ENCODE measurements around the gene CARD18.

The CARD18 gene

GRCh38 chr11:105158436-105158835, 18.9 kb upstream of the CARD18 start:
- no CpG with 5 or more reads among the region's 1 CpG for WGBS (ENCODE audit: insufficient coverage, insufficient read length)
- no peaks in the 10 kb centered on the region for H3K27me3 ChIP-seq (ENCODE audit: control insufficient read depth, insufficient read depth, low read length)
- H3K27ac ChIP-seq (ENCODE audit: low read length) = no peak overlapping the region
- H3K36me3 ChIP-seq (ENCODE audit: control insufficient read depth, insufficient read depth, low read length) = no peaks in the 10 kb centered on the region
- no peaks in the 10 kb centered on the region for H3K4me1 ChIP-seq (ENCODE audit: control insufficient read depth, insufficient read depth, low read length)
- no peaks in the 10 kb centered on the region for H3K9me3 ChIP-seq (ENCODE audit: control insufficient read depth, insufficient read depth, low read length)
- DNase-seq (ENCODE audit: low read depth, low spot score) = no peak
- H3K4me3 ChIP-seq (ENCODE audit: low read length) = no peak overlapping the region

- H3K4me1 ChIP-seq (ENCODE audit: control insufficient read depth, insufficient read depth, low read length) = no peaks in the 10 kb centered on the region; the same call in 1 of the 2 replicates
- no peaks in the 10 kb centered on the region for H3K9me3 ChIP-seq (ENCODE audit: control insufficient read depth, insufficient read depth, low read length)
- H3K27me3 ChIP-seq (ENCODE audit: control insufficient read depth, insufficient read depth, low read length) = no peaks in the 10 kb centered on the region
- H3K4me3 ChIP-seq (ENCODE audit: low read length) = no peak overlapping the region
- H3K27ac ChIP-seq (ENCODE audit: low read length) = no peak overlapping the region
- no peak for DNase-seq (ENCODE audit: low read depth, low spot score)
- WGBS (ENCODE audit: insufficient coverage, insufficient read length) = no CpG with 5 or more reads among the region's 4 CpGs
- no peaks in the 10 kb centered on the region for H3K36me3 ChIP-seq (ENCODE audit: control insufficient read depth, insufficient read depth, low read length)
These were observed 17.2 kb upstream of the CARD18 start for GRCh38 chr11:105156720-105157119.

DNA sequence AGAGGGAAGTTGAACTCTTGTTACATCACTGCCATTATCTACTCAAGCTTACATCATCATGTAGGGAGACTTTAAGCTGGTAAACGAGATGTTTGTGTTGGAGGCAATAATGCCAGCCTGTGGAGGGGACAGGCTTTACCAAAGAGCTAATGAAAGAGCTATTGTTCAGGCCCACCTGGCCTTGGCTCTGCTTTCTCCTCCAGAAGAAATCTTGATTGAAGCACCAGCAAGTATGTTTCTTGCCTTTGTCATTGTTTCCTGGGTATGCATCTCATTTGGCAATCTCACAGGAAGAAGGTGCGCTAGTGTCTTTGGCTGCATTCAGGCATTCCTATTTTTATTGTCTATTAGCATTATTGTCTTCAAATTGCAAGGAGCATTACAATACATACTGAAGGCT, 16.7 kb upstream of the CARD18 start:
- no peaks in the 10 kb centered on the region for H3K36me3 ChIP-seq (ENCODE audit: control insufficient read depth, insufficient read depth, low read length)
- no peaks in the 10 kb centered on the region for H3K9me3 ChIP-seq (ENCODE audit: control insufficient read depth, insufficient read depth, low read length)
- no CpG with 5 or more reads among the region's 2 CpGs for WGBS (ENCODE audit: insufficient coverage, insufficient read length)
- no peak overlapping the region for H3K27ac ChIP-seq (ENCODE audit: low read length)
- no peaks in the 10 kb centered on the region for H3K27me3 ChIP-seq (ENCODE audit: control insufficient read depth, insufficient read depth, low read length)
- no peaks in the 10 kb centered on the region; the same call in 1 of the 2 replicates for H3K4me1 ChIP-seq (ENCODE audit: control insufficient read depth, insufficient read depth, low read length)
- no peak overlapping the region for H3K4me3 ChIP-seq (ENCODE audit: low read length)
- no peak for DNase-seq (ENCODE audit: low read depth, low spot score)

DNA sequence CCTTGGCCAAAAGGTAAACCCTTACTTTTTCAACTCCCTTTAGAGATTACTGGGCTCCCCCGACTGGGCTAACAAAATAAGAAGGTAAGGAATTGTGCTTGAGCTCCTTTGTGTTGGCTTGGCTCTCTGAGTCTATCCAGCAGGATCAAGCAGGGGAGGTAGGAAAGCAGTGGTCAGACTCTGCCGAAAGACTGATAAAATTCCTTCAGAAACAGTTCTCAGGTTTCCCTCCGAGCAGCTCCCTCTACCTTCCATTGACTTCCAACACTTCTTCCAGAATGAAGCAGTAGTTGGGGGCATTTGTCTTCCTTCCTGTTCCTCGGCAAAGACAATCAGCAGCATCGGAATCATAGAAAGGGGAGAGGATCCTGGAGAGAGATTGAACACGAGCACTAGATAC, 16.1 kb upstream of the CARD18 start:
- WGBS (ENCODE audit: insufficient coverage, insufficient read length) = no CpG with 5 or more reads among the region's 6 CpGs
- H3K9me3 ChIP-seq (ENCODE audit: control insufficient read depth, insufficient read depth, low read length) = no peaks in the 10 kb centered on the region
- H3K36me3 ChIP-seq (ENCODE audit: control insufficient read depth, insufficient read depth, low read length) = no peaks in the 10 kb centered on the region
- no peak for DNase-seq (ENCODE audit: low read depth, low spot score)
- H3K4me3 ChIP-seq (ENCODE audit: low read length) = no peak overlapping the region
- H3K27me3 ChIP-seq (ENCODE audit: control insufficient read depth, insufficient read depth, low read length) = no peaks in the 10 kb centered on the region
- no peak overlapping the region for H3K27ac ChIP-seq (ENCODE audit: low read length)
- no peaks in the 10 kb centered on the region; the same call in 1 of the 2 replicates for H3K4me1 ChIP-seq (ENCODE audit: control insufficient read depth, insufficient read depth, low read length)

GRCh38 chr11:105153392-105153791, 13.8 kb upstream of the CARD18 start:
- Histone ChIP-seq H3K4me1 (ENCODE audit: control insufficient read depth, insufficient read depth, low read length) (no peaks in the 10 kb centered on the region; the same call in 1 of the 2 replicates), H3K27ac (ENCODE audit: low read length) (no peak overlapping the region), H3K27me3 (ENCODE audit: control insufficient read depth, insufficient read depth, low read length) (no peaks in the 10 kb centered on the region), H3K4me3 (ENCODE audit: low read length) (no peak overlapping the region), H3K9me3 (ENCODE audit: control insufficient read depth, insufficient read depth, low read length) (no peaks in the 10 kb centered on the region), H3K36me3 (ENCODE audit: control insufficient read depth, insufficient read depth, low read length) (no peaks in the 10 kb centered on the region)
- no peak for DNase-seq (ENCODE audit: low read depth, low spot score)
- no CpG with 5 or more reads among the region's 11 CpGs for WGBS (ENCODE audit: insufficient coverage, insufficient read length)

- Histone ChIP-seq H3K27ac (ENCODE audit: low read length) (no peak overlapping the region), H3K4me3 (ENCODE audit: low read length) (no peak overlapping the region), H3K27me3 (ENCODE audit: control insufficient read depth, insufficient read depth, low read length) (no peaks in the 10 kb centered on the region), H3K4me1 (ENCODE audit: control insufficient read depth, insufficient read depth, low read length) (no peaks in the 10 kb centered on the region; the same call in 1 of the 2 replicates), H3K9me3 (ENCODE audit: control insufficient read depth, insufficient read depth, low read length) (no peaks in the 10 kb centered on the region), H3K36me3 (ENCODE audit: control insufficient read depth, insufficient read depth, low read length) (no peaks in the 10 kb centered on the region)
- no CpG with 5 or more reads among the region's 5 CpGs for WGBS (ENCODE audit: insufficient coverage, insufficient read length)
- DNase-seq (ENCODE audit: low read depth, low spot score) = no peak
These were observed 13.0 kb upstream of the CARD18 start for GRCh38 chr11:105152560-105152959.

DNA sequence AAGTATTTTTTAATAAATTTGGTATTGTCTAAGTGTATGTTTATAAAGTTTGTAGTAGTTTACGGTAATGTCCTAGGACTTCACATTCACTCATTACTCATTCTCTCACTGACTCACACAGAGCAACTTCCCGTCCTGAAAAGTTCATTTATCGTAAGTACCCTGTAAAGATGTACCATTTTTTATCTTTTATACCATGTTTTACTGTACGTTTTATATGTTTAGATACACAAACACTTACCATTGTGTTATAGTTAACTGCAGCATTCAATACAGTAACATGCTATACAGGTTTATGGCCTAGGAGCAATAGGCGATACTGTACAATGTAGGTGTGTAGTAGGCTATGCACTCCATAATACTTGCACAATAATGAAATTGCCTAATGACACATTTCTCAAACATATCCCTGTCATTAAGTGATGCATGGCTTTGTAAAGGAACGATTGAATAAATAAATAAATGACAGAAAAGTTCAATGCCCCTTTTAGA, 12.5 kb upstream of the CARD18 start:
- Histone ChIP-seq H3K4me3 (ENCODE audit: low read length) (no peak overlapping the region), H3K36me3 (ENCODE audit: control insufficient read depth, insufficient read depth, low read length) (no peaks in the 10 kb centered on the region), H3K4me1 (ENCODE audit: control insufficient read depth, insufficient read depth, low read length) (no peaks in the 10 kb centered on the region; the same call in 1 of the 2 replicates), H3K9me3 (ENCODE audit: control insufficient read depth, insufficient read depth, low read length) (no peaks in the 10 kb centered on the region), H3K27ac (ENCODE audit: low read length) (no peak overlapping the region), H3K27me3 (ENCODE audit: control insufficient read depth, insufficient read depth, low read length) (no peaks in the 10 kb centered on the region)
- WGBS (ENCODE audit: insufficient coverage, insufficient read length) = no CpG with 5 or more reads among the region's 6 CpGs
- no peak for DNase-seq (ENCODE audit: low read depth, low spot score)

- no peaks in the 10 kb centered on the region for H3K27me3 ChIP-seq (ENCODE audit: control insufficient read depth, insufficient read depth, low read length)
- no peak overlapping the region for H3K27ac ChIP-seq (ENCODE audit: low read length)
- H3K4me3 ChIP-seq (ENCODE audit: low read length) = no peak overlapping the region
- no peaks in the 10 kb centered on the region for H3K36me3 ChIP-seq (ENCODE audit: control insufficient read depth, insufficient read depth, low read length)
- no peaks in the 10 kb centered on the region; the same call in 1 of the 2 replicates for H3K4me1 ChIP-seq (ENCODE audit: control insufficient read depth, insufficient read depth, low read length)
- no peak for DNase-seq (ENCODE audit: low read depth, low spot score)
- H3K9me3 ChIP-seq (ENCODE audit: control insufficient read depth, insufficient read depth, low read length) = no peaks in the 10 kb centered on the region
These were observed 9.9 kb upstream of the CARD18 start for GRCh38 chr11:105149477-105149876.

GRCh38 chr11:105148241-105148640, 8.7 kb upstream of the CARD18 start:
- no CpG with 5 or more reads among the region's 5 CpGs for WGBS (ENCODE audit: insufficient coverage, insufficient read length)
- Histone ChIP-seq H3K4me1 (ENCODE audit: control insufficient read depth, insufficient read depth, low read length) (no peaks in the 10 kb centered on the region; the same call in 1 of the 2 replicates), H3K27me3 (ENCODE audit: control insufficient read depth, insufficient read depth, low read length) (no peaks in the 10 kb centered on the region), H3K27ac (ENCODE audit: low read length) (no peak overlapping the region), H3K36me3 (ENCODE audit: control insufficient read depth, insufficient read depth, low read length) (no peaks in the 10 kb centered on the region), H3K4me3 (ENCODE audit: low read length) (no peak overlapping the region), H3K9me3 (ENCODE audit: control insufficient read depth, insufficient read depth, low read length) (no peaks in the 10 kb centered on the region)
- no peak for DNase-seq (ENCODE audit: low read depth, low spot score)

GRCh38 chr11:105144887-105145286, 5.3 kb upstream of the CARD18 start:
- Histone ChIP-seq H3K27ac (ENCODE audit: low read length) (no peak overlapping the region), H3K36me3 (ENCODE audit: control insufficient read depth, insufficient read depth, low read length) (no peaks in the 10 kb centered on the region), H3K4me3 (ENCODE audit: low read length) (no peak overlapping the region), H3K9me3 (ENCODE audit: control insufficient read depth, insufficient read depth, low read length) (no peaks in the 10 kb centered on the region), H3K4me1 (ENCODE audit: control insufficient read depth, insufficient read depth, low read length) (no peaks in the 10 kb centered on the region), H3K27me3 (ENCODE audit: control insufficient read depth, insufficient read depth, low read length) (no peaks in the 10 kb centered on the region)
- DNase-seq (ENCODE audit: low read depth, low spot score) = no peak
- WGBS (ENCODE audit: insufficient coverage, insufficient read length) = no CpG with 5 or more reads among the region's 2 CpGs

DNA sequence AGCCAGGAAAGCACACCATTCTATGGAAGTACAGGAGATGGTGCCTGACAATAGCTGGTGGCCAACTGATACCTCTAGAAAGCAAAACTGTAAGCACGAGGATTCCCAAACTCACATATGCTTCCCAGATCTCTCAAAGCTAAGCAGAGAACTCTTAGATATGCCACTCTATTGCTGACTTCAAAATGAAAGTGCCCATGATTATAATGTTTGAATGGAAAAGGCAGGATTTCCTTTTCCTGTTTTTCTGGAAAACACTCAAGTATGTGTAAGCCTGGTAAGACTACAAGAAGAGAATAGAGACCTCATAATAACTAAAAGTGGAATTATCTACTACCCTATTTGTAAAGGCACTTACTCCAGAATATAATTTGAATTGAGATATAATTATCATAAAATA, 2.6 kb upstream of the CARD18 start:
- H3K9me3 ChIP-seq (ENCODE audit: control insufficient read depth, insufficient read depth, low read length) = no peaks in the 10 kb centered on the region

More for the DNA sequence above, 2.6 kb upstream of the CARD18 start:
- Histone ChIP-seq H3K27me3 (ENCODE audit: control insufficient read depth, insufficient read depth, low read length) (no peaks in the 10 kb centered on the region), H3K4me1 (ENCODE audit: control insufficient read depth, insufficient read depth, low read length) (no peaks in the 10 kb centered on the region), H3K4me3 (ENCODE audit: low read length) (no peak overlapping the region), H3K27ac (ENCODE audit: low read length) (no peak overlapping the region), H3K36me3 (ENCODE audit: control insufficient read depth, insufficient read depth, low read length) (no peaks in the 10 kb centered on the region)
- no CpG with 5 or more reads among the region's 1 CpG for WGBS (ENCODE audit: insufficient coverage, insufficient read length)
- no peak for DNase-seq (ENCODE audit: low read depth, low spot score)
